Activated T-helper 2 cell treated with anti-CD3 and anti-CD28 coated beads, Interferon-gamma antibody, Interleukin-2, Interleukin-4, amounts not matched to agents 10 μg/mL and 5 μg/mL and 100 μg/mL, durations not matched to agents 14 hours and 24 hours and 36 hours (primary cell): Measurements from ENCODE around the gene WNT4. TPM values are rescaled to one million over a fixed set of nuclear protein-coding genes. Genes with fewer than 3 reads are reported as not detected.

ENCODE experiments used
- total RNA-seq: library from RNA; stranded (reverse); gene quantifications from 2 replicates; pipeline ENCODE4 v1.2.3, GENCODE V29; 2022

Gene WNT4
- total RNA-seq, 1 donor from 2014 or later = not detected

Other genes starting within 250 kb of the WNT4 start
- 3.9 and 4.1 TPM in 2 replicates for gene HSPG2, start 205.8 kb downstream of the WNT4 start, total RNA-seq
- gene CELA3B, start 166.1 kb downstream of the WNT4 start, total RNA-seq = not detected in 2 replicates
- gene CELA3A, start 141.4 kb downstream of the WNT4 start, total RNA-seq = not detected in 2 replicates
- 342 and 350 TPM in 2 replicates for gene CDC42, start 90.4 kb downstream of the WNT4 start, total RNA-seq